ENCODE results near the gene ACTMAP. TPM values are rescaled to one million over a fixed set of nuclear protein-coding genes. Genes with fewer than 3 reads are reported as not detected.

ACTMAP gene
- total and polyA plus RNA-seq, 2 of the 13 experiments (the other 11 are each of a cell fraction or from before 2014, with no cell fraction given), result 2.2 to 7.9 TPM

GRCh38 chr19:40714441-40715299 lies 35.6 kb downstream of the ACTMAP start (continued):
- TF ChIP-seq ZNF772 (CRISPR knock-in tag; IDR thresholded peaks at IDR 0.05), result 0 out of 2 replicates have a peak, but pooled peaks have one; percentile 22
- TF ChIP-seq XBP1 (CRISPR knock-in tag; IDR thresholded peaks at IDR 0.05), result no peak
- TF ChIP-seq PHF20 (CRISPR knock-in tag; IDR thresholded peaks at IDR 0.05), result peak; percentile 44; the same call in 1 of the 2 replicates
- TF ChIP-seq GTF3A (CRISPR knock-in tag; conservative IDR thresholded peaks at IDR 0.05), result no peak
- 0 out of 2 replicates have a peak, but pooled peaks have one; percentile 10 for TF ChIP-seq SMAD1 (CRISPR knock-in tag; IDR thresholded peaks at IDR 0.05; ENCODE audit: borderline replicate concordance, low read depth)
- TF ChIP-seq ETV5 (CRISPR knock-in tag; IDR thresholded peaks at IDR 0.05; ENCODE audit: borderline replicate concordance), result peak; percentile 20; the same call in 1 of the 2 replicates
- no peak for TF ChIP-seq FOXA3 (CRISPR knock-in tag; IDR thresholded peaks at IDR 0.05)
- TF ChIP-seq FOSL2 (CRISPR knock-in tag; IDR thresholded peaks at IDR 0.05), result no peak
- no peak for TF ChIP-seq AGO1 (IDR thresholded peaks at IDR 0.05; ENCODE audit: low read depth, low read length, poor library complexity, severe bottlenecking)
- TF ChIP-seq ZKSCAN8 (CRISPR knock-in tag; IDR thresholded peaks at IDR 0.05; ENCODE audit: borderline replicate concordance), result no peak
- TF ChIP-seq ZNF234 (CRISPR knock-in tag; conservative IDR thresholded peaks at IDR 0.05), result no peak
- TF ChIP-seq, protein P1, sequence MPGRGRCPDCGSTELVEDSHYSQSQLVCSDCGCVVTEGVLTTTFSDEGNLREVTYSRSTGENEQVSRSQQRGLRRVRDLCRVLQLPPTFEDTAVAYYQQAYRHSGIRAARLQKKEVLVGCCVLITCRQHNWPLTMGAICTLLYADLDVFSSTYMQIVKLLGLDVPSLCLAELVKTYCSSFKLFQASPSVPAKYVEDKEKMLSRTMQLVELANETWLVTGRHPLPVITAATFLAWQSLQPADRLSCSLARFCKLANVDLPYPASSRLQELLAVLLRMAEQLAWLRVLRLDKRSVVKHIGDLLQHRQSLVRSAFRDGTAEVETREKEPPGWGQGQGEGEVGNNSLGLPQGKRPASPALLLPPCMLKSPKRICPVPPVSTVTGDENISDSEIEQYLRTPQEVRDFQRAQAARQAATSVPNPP (CRISPR knock-in tag; IDR thresholded peaks at IDR 0.05), result no peak
- TF ChIP-seq ZNF225 (CRISPR knock-in tag; IDR thresholded peaks at IDR 0.05), result peak; percentile 27; the same call in 1 of the 2 replicates
- TF ChIP-seq THAP9 (CRISPR knock-in tag; IDR thresholded peaks at IDR 0.05; ENCODE audit: borderline replicate concordance), result peak; percentile 27; the same call in 1 of the 2 replicates
- peak; percentile 65 for TF ChIP-seq RBFOX2 (IDR thresholded peaks at IDR 0.05; ENCODE audit: low read depth, low read length)
- peak; percentile 12; the same call in 1 of the 2 replicates for TF ChIP-seq ZBTB38 (CRISPR knock-in tag; IDR thresholded peaks at IDR 0.05)
- TF ChIP-seq SP2 (CRISPR knock-in tag; IDR thresholded peaks at IDR 0.05), result peak; percentile 95
- TF ChIP-seq ZNF350 (CRISPR knock-in tag; IDR thresholded peaks at IDR 0.05; ENCODE audit: borderline replicate concordance, low read depth), result peak; percentile 45; the same call in 1 of the 2 replicates
- TF ChIP-seq, protein P2, sequence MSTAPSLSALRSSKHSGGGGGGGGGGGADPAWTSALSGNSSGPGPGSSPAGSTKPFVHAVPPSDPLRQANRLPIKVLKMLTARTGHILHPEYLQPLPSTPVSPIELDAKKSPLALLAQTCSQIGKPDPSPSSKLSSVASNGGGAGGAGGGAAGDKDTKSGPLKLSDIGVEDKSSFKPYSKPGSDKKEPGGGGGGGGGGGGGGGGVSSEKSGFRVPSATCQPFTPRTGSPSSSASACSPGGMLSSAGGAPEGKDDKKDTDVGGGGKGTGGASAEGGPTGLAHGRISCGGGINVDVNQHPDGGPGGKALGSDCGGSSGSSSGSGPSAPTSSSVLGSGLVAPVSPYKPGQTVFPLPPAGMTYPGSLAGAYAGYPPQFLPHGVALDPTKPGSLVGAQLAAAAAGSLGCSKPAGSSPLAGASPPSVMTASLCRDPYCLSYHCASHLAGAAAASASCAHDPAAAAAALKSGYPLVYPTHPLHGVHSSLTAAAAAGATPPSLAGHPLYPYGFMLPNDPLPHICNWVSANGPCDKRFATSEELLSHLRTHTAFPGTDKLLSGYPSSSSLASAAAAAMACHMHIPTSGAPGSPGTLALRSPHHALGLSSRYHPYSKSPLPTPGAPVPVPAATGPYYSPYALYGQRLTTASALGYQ (CRISPR knock-in tag; IDR thresholded peaks at IDR 0.05), result no peak
- no peak for TF ChIP-seq KDM5B (CRISPR knock-in tag; IDR thresholded peaks at IDR 0.05; ENCODE audit: borderline replicate concordance)
- TF ChIP-seq MZF1 (CRISPR knock-in tag; IDR thresholded peaks at IDR 0.05; ENCODE audit: borderline replicate concordance), result no peak
- TF ChIP-seq ZNF343 (CRISPR knock-in tag; IDR thresholded peaks at IDR 0.05), result no peak
- no peak for TF ChIP-seq HOXA5 (CRISPR knock-in tag; IDR thresholded peaks at IDR 0.05)
- no peak for TF ChIP-seq ZNF451 (CRISPR knock-in tag; IDR thresholded peaks at IDR 0.05)
